Glomerular visceral epithelial cell (primary cell): ENCODE results near the gene TMTC1.

Source experiments
- DNase-seq: peaks from one replicate; pipeline ENCODE4 v3.0.0-alpha.2; 2016; ENCODE audit errors: extremely low spot score

TMTC1 gene

GRCh38 chr12:29537298-29537697 lies 246.4 kb downstream of the TMTC1 start:
- DNase-seq: no peak

DNA sequence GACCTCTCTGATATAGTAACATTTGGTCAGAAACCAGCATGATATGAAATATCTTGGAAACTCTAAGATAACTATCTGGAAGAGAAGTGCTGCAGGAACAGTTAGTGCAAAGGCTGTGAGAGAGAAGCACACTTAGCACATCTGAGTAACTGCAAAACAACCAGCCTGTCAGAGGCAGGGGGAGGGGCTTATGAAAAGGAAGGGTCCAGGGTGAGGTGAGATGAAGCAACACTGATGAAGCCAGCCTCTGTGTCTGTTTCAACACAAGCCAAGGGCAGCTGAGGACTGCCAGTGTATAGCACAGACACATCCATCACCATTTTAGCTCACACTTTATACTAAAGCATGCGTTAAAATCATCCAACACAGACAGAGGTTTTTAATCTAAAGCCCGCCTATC lies 248.8 kb downstream of the TMTC1 start:
- DNase-seq: no peak

DNA sequence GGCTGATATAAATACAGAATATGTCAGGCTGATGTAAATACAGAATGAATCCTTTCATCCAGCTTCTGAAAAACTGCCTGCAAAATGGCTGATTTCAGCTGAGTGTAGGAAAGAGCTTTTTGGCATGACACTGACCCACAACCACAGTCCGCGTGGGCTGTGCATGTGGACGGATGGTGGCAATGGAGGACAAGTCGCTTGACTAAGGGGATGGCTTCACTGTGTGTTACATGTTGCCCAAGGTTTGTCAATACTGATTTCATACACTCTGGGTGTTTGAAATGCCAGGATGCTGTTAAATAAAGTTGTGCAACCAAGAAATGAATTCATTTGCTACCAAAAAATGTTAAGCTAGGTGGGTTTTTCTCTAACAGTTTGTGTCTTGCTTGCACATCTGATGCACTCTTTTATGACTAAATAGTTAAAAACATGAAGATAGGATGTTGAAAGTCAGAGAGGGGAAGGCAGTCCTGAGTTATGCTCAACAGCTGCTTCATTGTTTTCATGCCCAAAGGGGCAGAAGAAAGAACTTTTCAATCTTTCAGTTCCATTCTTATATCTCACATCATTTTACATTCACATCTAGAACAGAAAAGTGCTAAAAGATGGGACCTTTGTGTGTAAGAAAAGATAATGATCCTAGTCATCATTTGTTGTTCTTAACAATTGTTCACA lies 249.8 kb downstream of the TMTC1 start:
- no peak for DNase-seq

DNA sequence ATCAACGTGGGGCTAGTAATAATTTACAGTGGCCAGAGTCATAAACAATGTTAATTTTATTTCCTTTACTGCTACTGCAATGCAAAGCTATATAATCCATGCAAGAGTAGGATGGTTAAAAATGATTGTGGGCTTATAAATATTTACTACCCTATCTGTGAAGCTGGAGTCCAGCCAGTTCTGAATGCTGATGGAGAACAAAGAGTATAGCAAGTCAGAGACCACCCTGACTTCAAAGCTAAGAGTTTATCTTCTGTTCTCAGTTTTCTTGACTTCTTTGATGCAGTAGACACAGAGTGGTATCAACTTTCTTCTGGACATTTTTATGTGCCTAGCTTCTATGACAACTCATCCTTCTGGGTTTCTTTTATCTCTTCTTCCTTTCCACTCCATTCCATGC lies 252.3 kb downstream of the TMTC1 start:
- DNase-seq: no peak

DNA sequence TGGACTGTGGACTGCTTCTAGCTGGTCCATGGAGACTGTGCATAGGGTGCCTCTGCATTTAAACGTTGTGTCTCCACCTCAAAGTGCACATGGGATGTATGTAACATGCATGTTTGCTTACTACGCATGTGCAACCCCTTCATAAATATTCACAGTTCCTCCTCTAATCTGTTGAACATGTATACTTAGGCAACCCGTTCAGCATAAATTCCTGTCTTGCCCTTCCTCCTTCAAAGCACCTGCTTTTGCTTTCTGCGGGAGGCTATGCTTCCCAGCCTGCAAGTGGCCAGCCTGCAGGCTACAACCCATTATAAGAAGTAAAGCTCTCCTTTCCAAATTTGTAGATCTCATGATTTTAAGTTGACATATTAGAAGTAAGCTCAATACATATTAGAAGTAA lies 253.3 kb downstream of the TMTC1 start:
- no peak for DNase-seq

DNA sequence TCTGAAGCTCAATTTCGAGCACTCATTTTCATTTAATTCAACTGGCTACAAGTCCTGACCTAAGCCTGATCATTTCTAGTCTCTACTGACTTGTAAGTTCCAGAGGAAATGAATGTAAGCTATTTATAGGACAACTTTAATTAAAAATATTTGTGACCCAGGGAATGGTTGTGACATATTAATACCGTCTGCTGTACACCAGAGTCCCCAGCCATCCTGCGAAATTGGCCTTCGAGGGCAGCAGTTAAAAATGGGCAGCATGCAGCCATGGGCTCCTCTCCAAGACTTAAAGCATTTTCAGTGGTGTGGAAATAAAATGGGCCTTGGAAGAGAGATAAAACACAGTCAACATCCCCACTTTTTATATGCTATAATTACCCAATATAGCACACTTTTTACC lies 255.6 kb downstream of the TMTC1 start:
- DNase-seq: no peak

DNA sequence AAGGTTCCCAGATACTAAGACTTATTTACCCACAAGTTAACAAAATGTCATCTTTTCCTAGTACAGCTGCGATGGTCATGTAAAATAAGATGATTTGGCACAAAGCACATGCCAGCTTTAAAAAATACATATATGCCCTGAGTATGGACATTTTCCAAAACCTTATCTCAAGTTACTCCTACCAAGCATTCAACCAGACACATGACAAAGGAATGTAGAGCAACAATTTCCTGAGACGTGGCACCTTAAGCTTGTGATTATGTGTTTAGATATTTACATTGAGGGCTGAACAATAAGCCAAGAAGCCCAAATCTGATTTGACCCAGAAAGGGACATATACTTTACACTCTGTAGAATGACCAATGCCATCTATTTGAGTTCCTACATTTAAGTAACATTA lies 261.8 kb downstream of the TMTC1 start:
- DNase-seq: no peak

- peak; percentile 40 for DNase-seq
These were observed 264.1 kb downstream of the TMTC1 start for GRCh38 chr12:29519585-29520182.

DNA sequence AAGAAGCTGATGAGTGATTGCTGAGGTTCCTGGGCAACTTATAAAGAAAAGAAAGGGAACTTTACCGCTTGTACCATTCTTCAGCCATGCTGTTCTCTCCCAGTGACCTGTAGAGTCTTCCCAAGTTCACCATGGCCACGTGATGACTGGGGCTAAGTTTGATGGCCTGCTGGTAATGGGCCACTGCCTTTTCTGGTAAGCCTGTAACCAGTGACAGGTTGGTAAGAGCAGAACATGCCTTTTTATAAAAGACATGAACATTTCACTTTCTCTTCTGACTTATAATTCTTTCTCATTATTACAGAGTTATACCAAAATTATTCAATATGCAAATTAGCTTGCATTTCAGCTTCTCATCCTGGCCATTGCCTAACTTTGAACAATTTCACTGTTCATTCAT lies 265.3 kb downstream of the TMTC1 start:
- DNase-seq: no peak

GRCh38 chr12:29517264-29517663 lies 266.5 kb downstream of the TMTC1 start:
- DNase-seq: no peak

GRCh38 chr12:29516431-29516875 lies 267.3 kb downstream of the TMTC1 start:
- no peak for DNase-seq

DNA sequence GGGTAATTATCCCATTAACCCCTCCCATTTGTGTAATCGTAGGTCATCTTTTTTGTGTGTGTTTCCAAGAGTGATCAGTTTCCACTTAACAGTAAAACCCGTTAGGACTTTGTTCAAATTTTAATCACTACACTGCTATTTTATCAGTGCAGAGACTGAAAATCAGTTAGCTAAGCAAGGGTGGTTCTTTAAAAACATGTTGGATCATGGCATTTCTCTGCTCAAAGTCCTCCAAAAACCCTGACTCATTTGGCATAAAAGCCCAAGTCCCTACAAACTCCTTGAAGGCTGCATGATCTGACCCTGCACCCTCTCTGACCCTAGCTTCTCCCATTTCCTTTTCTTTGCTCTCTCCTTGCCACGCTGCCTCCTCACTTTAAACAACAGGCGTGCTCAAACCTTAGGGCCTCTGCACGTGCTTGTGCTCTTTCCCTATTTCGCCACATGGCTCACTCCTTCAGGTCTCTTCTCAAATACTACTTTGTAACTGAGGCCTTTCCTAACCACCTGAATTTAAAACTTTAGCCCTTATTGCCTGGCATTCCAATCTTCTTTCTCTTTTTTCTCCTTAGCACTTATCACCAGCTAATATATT lies 273.1 kb downstream of the TMTC1 start:
- DNase-seq: no peak

DNA sequence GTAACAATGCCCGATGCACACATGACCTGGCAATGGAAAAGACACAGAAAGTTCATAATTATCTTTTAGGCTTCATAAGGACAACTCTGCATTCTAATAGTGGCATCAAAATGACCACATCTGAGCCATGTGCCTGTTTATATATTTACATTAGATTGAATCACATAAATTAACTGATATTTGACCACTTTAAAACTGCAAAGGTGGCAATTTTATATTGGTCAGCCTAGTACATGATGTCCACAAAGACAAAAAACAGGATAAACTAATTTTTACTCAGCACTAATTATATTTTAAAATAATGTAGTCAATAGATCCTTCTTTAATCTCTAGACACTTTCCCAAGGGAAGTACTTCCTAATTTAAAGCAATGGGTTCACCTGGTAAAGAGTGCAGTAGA lies 274.2 kb downstream of the TMTC1 start:
- no peak for DNase-seq

- DNase-seq: no peak
These were observed 274.8 kb downstream of the TMTC1 start for GRCh38 chr12:29508949-29509348.

- DNase-seq: no peak
These were observed 278.6 kb downstream of the TMTC1 start for GRCh38 chr12:29505122-29505521.

DNA sequence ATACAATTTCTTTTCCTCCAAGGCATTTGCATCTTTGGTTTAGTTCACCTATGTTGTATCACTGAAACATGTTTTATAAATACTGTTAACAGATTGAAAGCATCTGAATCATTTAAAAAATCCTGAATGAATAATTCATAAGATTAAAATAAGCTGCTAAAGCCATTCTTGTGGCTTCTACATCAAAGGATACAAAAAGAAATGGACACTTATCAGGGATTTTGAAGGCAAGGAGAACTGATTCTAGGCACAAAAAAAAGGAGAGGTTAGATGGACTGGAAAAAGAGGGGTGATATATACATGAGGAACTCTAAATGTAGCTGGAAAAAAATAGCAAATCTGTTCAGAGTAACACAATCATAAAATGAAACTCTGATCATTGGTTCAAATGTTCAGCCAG lies 280.5 kb downstream of the TMTC1 start:
- DNase-seq: no peak

DNA sequence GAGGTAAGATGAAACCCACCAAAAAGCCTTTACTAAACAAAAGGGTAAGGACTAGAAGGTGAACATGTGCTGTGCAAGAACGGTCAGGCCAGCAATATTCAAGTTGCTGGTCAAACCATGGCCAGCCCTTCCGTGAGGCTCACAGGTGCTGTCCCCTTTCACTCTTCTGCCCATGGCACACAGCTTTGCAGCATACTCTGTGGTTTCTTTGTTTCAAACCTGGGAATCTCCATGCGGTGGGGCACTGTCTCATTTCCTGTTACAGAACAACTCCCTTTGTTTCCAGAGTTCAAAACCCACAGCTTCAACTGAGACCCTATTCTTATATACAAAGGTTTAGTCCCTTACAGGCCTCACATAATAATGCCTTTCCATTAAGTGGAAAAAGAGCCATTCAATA lies 284.5 kb downstream of the TMTC1 start:
- no peak for DNase-seq

DNA sequence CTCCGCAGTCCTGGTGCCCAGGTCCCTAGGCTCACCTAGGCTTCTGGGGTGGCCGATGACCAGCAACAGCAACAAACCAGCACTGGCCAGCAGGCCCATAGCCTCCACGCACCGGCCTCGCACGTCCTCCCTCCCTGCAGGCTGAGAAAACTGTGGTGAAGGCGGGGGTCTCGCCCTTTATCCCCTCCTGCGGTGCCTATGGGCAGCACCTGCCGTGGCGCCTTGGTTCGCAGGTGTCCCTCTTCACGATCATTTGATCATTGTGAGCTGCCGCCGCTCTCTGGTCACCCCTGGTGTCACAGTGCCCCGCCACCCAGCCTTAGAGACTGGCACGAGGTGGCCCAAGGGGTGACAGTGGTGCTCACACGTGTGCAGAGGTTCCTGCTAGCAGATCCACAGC lies 286.2 kb downstream of the TMTC1 start, which contains the start of gene OVCH1:
Gene OVCH1, minus strand, starts transcription at position 99 of the 400 bp plus-strand sequence. Its CDS starts 0 bp downstream, at position 99.
- DNase-seq: no peak

DNA sequence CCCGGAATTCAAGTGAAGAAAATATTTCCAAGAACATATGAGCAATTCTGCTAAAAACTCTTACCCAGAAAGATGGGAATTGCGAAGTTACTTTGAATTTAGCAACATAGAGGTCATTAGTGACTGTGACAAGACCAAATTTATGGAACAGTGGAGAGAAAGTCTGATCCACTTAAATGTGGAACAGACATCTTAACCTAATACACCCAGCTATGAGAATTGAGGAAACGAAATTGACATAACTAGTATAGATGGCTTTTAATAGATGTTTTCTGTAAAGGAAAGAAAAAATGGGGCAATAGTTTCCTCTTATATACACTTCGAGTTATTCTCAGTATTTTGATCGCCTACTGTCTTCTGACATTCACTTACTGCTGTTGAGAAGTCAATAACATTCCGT lies 290.9 kb downstream of the TMTC1 start:
- no peak for DNase-seq

DNA sequence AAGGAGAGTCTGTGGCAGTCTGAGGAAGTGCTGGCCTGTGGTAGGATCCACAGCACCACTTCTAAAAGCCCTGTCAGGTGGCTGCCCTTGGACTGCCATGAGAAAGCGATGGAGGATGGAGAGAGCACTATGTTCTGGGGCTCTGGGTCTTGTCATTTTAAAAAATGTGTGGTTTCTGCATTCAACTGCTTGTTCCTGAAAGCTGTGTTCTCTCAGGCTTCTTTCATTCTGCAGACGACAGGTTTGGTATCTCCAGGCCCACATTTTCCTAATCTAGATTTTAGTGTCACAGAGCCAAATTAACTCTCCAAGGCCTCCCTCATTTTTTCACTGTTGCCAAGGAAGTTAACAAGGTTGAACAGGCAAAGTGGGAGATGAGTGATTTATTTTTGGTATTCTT lies 296.8 kb downstream of the TMTC1 start:
- DNase-seq: no peak

GRCh38 chr12:29463198-29463597 lies 320.5 kb downstream of the TMTC1 start:
- DNase-seq: no peak

- no peak for DNase-seq
These were observed 323.7 kb downstream of the TMTC1 start for GRCh38 chr12:29460082-29460481.

DNA sequence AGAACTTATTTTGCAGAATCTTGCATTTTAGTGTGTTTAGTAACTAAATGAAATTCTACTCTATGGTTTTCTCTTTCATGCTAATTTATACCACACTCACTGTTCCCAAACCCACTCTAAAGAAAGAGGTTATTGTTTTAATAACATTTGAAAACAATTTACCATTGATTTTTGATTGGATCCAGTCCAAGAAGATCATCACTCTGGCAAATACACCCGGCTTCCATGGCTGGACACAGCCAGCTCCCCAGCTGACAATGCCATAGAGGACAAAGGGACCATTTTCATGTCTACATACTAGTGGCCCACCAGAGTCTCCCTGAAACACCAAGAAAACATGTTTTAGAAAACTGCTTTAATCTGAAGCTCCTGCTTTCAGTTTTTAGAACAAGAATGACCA lies 328.7 kb downstream of the TMTC1 start:
- no peak for DNase-seq
